ENCODE measurements around the gene KLK11.
"Not testable (repeated sequence)": the region's sequence is repeated elsewhere in the genome, so short reads cannot be mapped to it uniquely, and the experiment has no call there.

DNA sequence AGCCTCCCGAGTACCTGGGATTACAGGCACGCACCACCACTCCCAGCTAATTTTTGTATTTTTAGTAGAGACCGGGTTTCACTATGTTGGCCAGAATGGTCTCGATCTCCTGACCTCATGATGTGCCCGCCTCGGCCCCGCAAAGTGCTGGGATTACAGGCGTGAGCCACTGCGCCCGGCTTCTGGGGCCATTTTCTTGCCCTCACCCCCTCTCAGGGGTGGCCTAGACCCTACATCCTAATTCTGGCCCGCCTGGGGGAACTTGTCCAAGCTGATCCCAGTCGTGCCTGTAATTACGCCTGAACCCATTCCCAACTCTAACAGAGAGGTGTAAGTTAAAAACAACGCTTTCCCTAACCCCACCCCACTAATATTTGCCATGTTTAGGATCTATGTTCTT is 42.0 kb downstream of the KLK11 start:
- TF ChIP-seq, protein P1, sequence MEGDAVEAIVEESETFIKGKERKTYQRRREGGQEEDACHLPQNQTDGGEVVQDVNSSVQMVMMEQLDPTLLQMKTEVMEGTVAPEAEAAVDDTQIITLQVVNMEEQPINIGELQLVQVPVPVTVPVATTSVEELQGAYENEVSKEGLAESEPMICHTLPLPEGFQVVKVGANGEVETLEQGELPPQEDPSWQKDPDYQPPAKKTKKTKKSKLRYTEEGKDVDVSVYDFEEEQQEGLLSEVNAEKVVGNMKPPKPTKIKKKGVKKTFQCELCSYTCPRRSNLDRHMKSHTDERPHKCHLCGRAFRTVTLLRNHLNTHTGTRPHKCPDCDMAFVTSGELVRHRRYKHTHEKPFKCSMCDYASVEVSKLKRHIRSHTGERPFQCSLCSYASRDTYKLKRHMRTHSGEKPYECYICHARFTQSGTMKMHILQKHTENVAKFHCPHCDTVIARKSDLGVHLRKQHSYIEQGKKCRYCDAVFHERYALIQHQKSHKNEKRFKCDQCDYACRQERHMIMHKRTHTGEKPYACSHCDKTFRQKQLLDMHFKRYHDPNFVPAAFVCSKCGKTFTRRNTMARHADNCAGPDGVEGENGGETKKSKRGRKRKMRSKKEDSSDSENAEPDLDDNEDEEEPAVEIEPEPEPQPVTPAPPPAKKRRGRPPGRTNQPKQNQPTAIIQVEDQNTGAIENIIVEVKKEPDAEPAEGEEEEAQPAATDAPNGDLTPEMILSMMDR (IDR thresholded peaks at IDR 0.05), result not testable (repeated sequence)
- TF ChIP-seq EZH2 (IDR thresholded peaks at IDR 0.05; ENCODE audit: borderline replicate concordance, insufficient read depth, low read depth, low read length, poor library complexity, severe bottlenecking), result not testable (repeated sequence)

All from B cell (primary cell).